HepG2 (cell line): ENCODE data around the gene RPS6KB1. TPM values are rescaled to one million over a fixed set of nuclear protein-coding genes. Genes with fewer than 3 reads are reported as not detected.

Experiments used
- BCL6 ChIP-seq: IDR thresholded peaks from 2 replicates; pipeline ENCODE4 v1.6.1; 2016; ENCODE audit warnings: missing genetic modification reagents, missing compliant biosample characterization
- CC2D1A ChIP-seq: sonication (generic); formaldehyde crosslinking; IDR thresholded peaks from 2 replicates; pipeline ENCODE4 v1.8.1; 2023; ENCODE audit warnings: mild to moderate bottlenecking, missing genetic modification reagents
- ELF4 ChIP-seq: sonication (generic); formaldehyde crosslinking; IDR thresholded peaks from 2 replicates; pipeline ENCODE4 v1.5.0; 2020; ENCODE audit warnings: missing genetic modification reagents, mild to moderate bottlenecking, moderate library complexity, borderline replicate concordance
- GTF2F1 ChIP-seq: fragments of 150-350 bp; IDR thresholded peaks from 2 replicates; pipeline ENCODE4 v1.6.1; 2014; ENCODE audit warnings: low read length
- IRX3 ChIP-seq: sonication (generic); formaldehyde crosslinking; IDR thresholded peaks from 2 replicates; pipeline ENCODE4 v1.8.1; 2023; ENCODE audit warnings: mild to moderate bottlenecking, low read depth, missing genetic modification reagents, borderline replicate concordance
- LCORL ChIP-seq, 2 experiments: fragments of 450-650 bp in 1 of 2; sonication (generic) in 1 of 2; formaldehyde crosslinking in 1 of 2; IDR thresholded peaks; 2 replicates each; pipeline versions ENCODE4 v1.5.0 to v1.6.1; 2017 to 2020; ENCODE audit warnings: antibody characterized with exemption in 1 of 2, missing genetic modification reagents in 1 of 2
- MAFG ChIP-seq: sonication (generic); formaldehyde crosslinking; IDR thresholded peaks from 2 replicates; pipeline ENCODE4 v1.5.1; 2020; ENCODE audit warnings: mild to moderate bottlenecking, missing genetic modification reagents
- MIER2 ChIP-seq: IDR thresholded peaks from 2 replicates; pipeline ENCODE4 v1.6.1; 2016; ENCODE audit warnings: missing biosample characterization, missing genetic modification reagents
- MIER3 ChIP-seq: IDR thresholded peaks from 2 replicates; pipeline ENCODE4 v1.6.1; 2016; ENCODE audit warnings: missing compliant biosample characterization, borderline replicate concordance
- RARG ChIP-seq: sonication (generic); formaldehyde crosslinking; IDR thresholded peaks from 2 replicates; pipeline ENCODE4 v1.4.0; 2020; ENCODE audit warnings: low read depth, mild to moderate bottlenecking, missing genetic modification reagents
- SMARCE1 ChIP-seq: fragments of 450-650 bp; IDR thresholded peaks from 2 replicates; pipeline ENCODE4 v1.6.1; 2017; ENCODE audit warnings: borderline replicate concordance
- TCF7 ChIP-seq: sonication (generic); IDR thresholded peaks from 2 replicates; pipeline ENCODE4 v1.6.1; 2016; ENCODE audit warnings: antibody characterized with exemption, low read depth
- ZBTB42 ChIP-seq: sonication (generic); formaldehyde crosslinking; IDR thresholded peaks from 2 replicates; pipeline ENCODE4 v1.5.0; 2020; ENCODE audit warnings: mild to moderate bottlenecking, missing genetic modification reagents
- ZC3H13 ChIP-seq: sonication (generic); formaldehyde crosslinking; IDR thresholded peaks from 2 replicates; pipeline ENCODE4 v1.8.1; 2023; ENCODE audit warnings: mild to moderate bottlenecking, missing genetic modification reagents, moderate library complexity
- ZFP37 ChIP-seq: sonication (generic); formaldehyde crosslinking; IDR thresholded peaks from 2 replicates; pipeline ENCODE4 v1.4.0; 2020; ENCODE audit warnings: missing genetic modification reagents, borderline replicate concordance
- ZNF460 ChIP-seq: sonication (generic); formaldehyde crosslinking; IDR thresholded peaks from 2 replicates; pipeline ENCODE4 v1.5.1; 2020; ENCODE audit warnings: missing genetic modification reagents, mild to moderate bottlenecking, borderline replicate concordance
- ZNF629 ChIP-seq: sonication (generic); formaldehyde crosslinking; conservative IDR thresholded peaks from 2 replicates; pipeline ENCODE4 v1.5.0; 2020; ENCODE audit warnings: missing genetic modification reagents
- ZNF7 ChIP-seq: IDR thresholded peaks from 2 replicates; pipeline ENCODE4 v1.6.1; 2016; ENCODE audit warnings: missing biosample characterization, missing genetic modification reagents
- ZSCAN25 ChIP-seq: sonication (generic); formaldehyde crosslinking; IDR thresholded peaks from 2 replicates; pipeline ENCODE4 v1.8.0; 2022; ENCODE audit warnings: mild to moderate bottlenecking, missing genetic modification reagents
- ZZZ3 ChIP-seq: sonication (generic); formaldehyde crosslinking; IDR thresholded peaks from 2 replicates; pipeline ENCODE4 v1.4.0; 2020; ENCODE audit warnings: missing genetic modification reagents, mild to moderate bottlenecking, borderline replicate concordance
- polyA plus RNA-seq, 8 experiments: library from polyadenylated mRNA; depleted of rRNA in 3 of 8; stranded (reverse) in 7 of 8; unstranded in 1 of 8; fragments of >200 nt; fragmentation: Illumina TruSeq in 4 of 8; extraction: Trizol in 4 of 8; gene quantifications; 2 replicates each; pipeline versions ENCODE4 v1.2.1 to v1.2.3, GENCODE V29; 2011 to 2016; ENCODE audit warnings: low read depth in 4 of 8, missing spikeins in 1 of 8, mixed read lengths in 1 of 8; ENCODE audit not compliant: insufficient read depth in 1 of 8
- total RNA-seq, 5 experiments: library from RNA; depleted of rRNA; stranded (reverse); fragments of >200 nt; fragmentation: Illumina TruSeq; extraction: Trizol; gene quantifications; 2 replicates each; pipeline ENCODE4 v1.2.3, GENCODE V29; 2016; ENCODE audit warnings: low read depth in 1 of 5
- TF ChIP-seq, protein P1 (sequence below): sonication (generic); formaldehyde crosslinking; IDR thresholded peaks from 2 replicates; pipeline ENCODE4 v1.4.0; 2020; ENCODE audit warnings: missing genetic modification reagents, borderline replicate concordance
- TF ChIP-seq, protein P2 (sequence below): sonication (generic); formaldehyde crosslinking; IDR thresholded peaks from 2 replicates; pipeline ENCODE4 v1.4.0; 2020; ENCODE audit warnings: missing genetic modification reagents
- TF ChIP-seq, protein P3 (sequence below): sonication (generic); formaldehyde crosslinking; IDR thresholded peaks from 2 replicates; pipeline ENCODE4 v1.5.1; 2020; ENCODE audit warnings: mild to moderate bottlenecking, moderate library complexity, missing genetic modification reagents

RPS6KB1 gene
- total and polyA plus RNA-seq, 2 of the 13 experiments (the other 11 are each of a cell fraction or from before 2014, with no cell fraction given): 16.5 to 42.2 TPM

DNA sequence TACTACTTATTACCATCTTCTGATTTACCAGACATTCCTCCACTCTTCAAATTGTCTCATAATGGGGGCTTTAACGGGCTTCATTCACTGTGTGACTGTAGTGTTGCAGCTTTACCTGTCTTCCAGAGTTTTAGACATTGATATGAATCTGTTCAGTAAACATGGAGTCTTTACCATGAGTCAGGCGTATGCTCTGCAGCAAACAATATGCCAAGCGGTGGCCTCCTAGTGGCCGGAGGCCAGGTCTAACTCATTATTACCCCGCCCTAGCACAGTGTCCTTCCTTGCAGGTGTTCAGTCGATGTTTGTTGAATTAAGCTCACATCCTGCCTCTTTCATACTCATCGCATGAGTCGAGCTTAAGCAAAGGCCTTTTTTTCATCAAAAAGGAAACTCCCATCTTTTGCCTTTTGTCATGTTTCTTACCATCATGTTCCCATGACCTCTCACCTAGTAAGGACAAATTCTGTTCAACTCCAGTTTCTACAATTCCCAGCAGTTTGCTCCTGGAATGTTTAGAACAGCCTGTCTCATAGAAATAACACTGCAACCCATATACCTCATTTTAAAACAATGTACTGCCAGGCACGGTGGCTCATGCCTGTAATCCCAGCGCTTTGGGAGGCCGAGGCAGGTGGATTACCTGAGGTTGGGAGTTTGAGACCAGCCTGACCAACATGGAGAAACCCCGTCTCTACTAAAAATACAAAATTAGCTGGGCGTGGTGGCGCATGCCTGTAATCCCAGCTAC lies 39.6 kb upstream of the RPS6KB1 start (continued):
- TF ChIP-seq, protein P1, sequence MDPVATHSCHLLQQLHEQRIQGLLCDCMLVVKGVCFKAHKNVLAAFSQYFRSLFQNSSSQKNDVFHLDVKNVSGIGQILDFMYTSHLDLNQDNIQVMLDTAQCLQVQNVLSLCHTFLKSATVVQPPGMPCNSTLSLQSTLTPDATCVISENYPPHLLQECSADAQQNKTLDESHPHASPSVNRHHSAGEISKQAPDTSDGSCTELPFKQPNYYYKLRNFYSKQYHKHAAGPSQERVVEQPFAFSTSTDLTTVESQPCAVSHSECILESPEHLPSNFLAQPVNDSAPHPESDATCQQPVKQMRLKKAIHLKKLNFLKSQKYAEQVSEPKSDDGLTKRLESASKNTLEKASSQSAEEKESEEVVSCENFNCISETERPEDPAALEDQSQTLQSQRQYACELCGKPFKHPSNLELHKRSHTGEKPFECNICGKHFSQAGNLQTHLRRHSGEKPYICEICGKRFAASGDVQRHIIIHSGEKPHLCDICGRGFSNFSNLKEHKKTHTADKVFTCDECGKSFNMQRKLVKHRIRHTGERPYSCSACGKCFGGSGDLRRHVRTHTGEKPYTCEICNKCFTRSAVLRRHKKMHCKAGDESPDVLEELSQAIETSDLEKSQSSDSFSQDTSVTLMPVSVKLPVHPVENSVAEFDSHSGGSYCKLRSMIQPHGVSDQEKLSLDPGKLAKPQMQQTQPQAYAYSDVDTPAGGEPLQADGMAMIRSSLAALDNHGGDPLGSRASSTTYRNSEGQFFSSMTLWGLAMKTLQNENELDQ (CRISPR knock-in tag): no peak
- 0 out of 2 replicates have a peak, but pooled peaks have one; percentile 21 for TF ChIP-seq ZBTB42 (CRISPR knock-in tag)
- no peak for TF ChIP-seq CC2D1A (CRISPR knock-in tag)
- TF ChIP-seq ZZZ3 (CRISPR knock-in tag): 0 out of 2 replicates have a peak, but pooled peaks have one; percentile 67
- TF ChIP-seq ZSCAN25 (CRISPR knock-in tag): peak; percentile 21; the same call in 1 of the 2 replicates
- TF ChIP-seq LCORL (IDR thresholded peaks at IDR 0.05): peak; percentile 51; the same call in 1 of the 2 replicates
- TF ChIP-seq LCORL (CRISPR knock-in tag; IDR thresholded peaks at IDR 0.05): peak; percentile 89
- no peak; the same call in 1 of the 2 replicates for TF ChIP-seq GTF2F1
- no peak; the same call in none of the 2 replicates for TF ChIP-seq ZNF460
- peak; percentile 79 for TF ChIP-seq BCL6 (CRISPR knock-in tag)
- 0 out of 2 replicates have a peak, but pooled peaks have one; percentile 60 for TF ChIP-seq MIER2
- TF ChIP-seq SMARCE1: no peak
- peak; percentile 82 for TF ChIP-seq MIER3 (CRISPR knock-in tag)
- TF ChIP-seq IRX3 (CRISPR knock-in tag): no peak
- peak; percentile 52; the same call in 1 of the 2 replicates for TF ChIP-seq ELF4
- peak; percentile 65 for TF ChIP-seq TCF7
- no peak for TF ChIP-seq RARG
- peak; percentile 36; the same call in 1 of the 2 replicates for TF ChIP-seq ZNF629 (CRISPR knock-in tag)
- no peak for TF ChIP-seq MAFG (CRISPR knock-in tag)
- no peak for TF ChIP-seq ZC3H13
- TF ChIP-seq ZNF7 (CRISPR knock-in tag): peak; percentile 27; the same call in 1 of the 2 replicates
- TF ChIP-seq, protein P2, sequence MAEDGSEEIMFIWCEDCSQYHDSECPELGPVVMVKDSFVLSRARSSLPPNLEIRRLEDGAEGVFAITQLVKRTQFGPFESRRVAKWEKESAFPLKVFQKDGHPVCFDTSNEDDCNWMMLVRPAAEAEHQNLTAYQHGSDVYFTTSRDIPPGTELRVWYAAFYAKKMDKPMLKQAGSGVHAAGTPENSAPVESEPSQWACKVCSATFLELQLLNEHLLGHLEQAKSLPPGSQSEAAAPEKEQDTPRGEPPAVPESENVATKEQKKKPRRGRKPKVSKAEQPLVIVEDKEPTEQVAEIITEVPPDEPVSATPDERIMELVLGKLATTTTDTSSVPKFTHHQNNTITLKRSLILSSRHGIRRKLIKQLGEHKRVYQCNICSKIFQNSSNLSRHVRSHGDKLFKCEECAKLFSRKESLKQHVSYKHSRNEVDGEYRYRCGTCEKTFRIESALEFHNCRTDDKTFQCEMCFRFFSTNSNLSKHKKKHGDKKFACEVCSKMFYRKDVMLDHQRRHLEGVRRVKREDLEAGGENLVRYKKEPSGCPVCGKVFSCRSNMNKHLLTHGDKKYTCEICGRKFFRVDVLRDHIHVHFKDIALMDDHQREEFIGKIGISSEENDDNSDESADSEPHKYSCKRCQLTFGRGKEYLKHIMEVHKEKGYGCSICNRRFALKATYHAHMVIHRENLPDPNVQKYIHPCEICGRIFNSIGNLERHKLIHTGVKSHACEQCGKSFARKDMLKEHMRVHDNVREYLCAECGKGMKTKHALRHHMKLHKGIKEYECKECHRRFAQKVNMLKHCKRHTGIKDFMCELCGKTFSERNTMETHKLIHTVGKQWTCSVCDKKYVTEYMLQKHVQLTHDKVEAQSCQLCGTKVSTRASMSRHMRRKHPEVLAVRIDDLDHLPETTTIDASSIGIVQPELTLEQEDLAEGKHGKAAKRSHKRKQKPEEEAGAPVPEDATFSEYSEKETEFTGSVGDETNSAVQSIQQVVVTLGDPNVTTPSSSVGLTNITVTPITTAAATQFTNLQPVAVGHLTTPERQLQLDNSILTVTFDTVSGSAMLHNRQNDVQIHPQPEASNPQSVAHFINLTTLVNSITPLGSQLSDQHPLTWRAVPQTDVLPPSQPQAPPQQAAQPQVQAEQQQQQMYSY (CRISPR knock-in tag): no peak; the same call in 1 of the 2 replicates
- TF ChIP-seq, protein P3, sequence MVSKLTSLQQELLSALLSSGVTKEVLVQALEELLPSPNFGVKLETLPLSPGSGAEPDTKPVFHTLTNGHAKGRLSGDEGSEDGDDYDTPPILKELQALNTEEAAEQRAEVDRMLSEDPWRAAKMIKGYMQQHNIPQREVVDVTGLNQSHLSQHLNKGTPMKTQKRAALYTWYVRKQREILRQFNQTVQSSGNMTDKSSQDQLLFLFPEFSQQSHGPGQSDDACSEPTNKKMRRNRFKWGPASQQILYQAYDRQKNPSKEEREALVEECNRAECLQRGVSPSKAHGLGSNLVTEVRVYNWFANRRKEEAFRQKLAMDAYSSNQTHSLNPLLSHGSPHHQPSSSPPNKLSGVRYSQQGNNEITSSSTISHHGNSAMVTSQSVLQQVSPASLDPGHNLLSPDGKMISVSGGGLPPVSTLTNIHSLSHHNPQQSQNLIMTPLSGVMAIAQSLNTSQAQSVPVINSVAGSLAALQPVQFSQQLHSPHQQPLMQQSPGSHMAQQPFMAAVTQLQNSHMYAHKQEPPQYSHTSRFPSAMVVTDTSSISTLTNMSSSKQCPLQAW (CRISPR knock-in tag): peak; percentile 78; the same call in 1 of the 2 replicates
- TF ChIP-seq ZFP37 (CRISPR knock-in tag): peak; percentile 88
